Cardiac muscle cell (in vitro differentiated cells and primary cell): Measurements from ENCODE around the gene GLYATL3. TPM values are rescaled to one million over a fixed set of nuclear protein-coding genes. Genes with fewer than 3 reads are reported as not detected.
A peak's percentile ranks its signal among the peaks of the same experiment; 100 is the strongest.

Experiments
- DNase-seq, 2 donors: peaks; one replicate each; pipeline versions ENCODE4 v3.0.0 to v3.0.0-alpha.2; 2010 to 2017; ENCODE audit warnings: low read depth in 1 of 2, low spot score in 1 of 2
- H3K27ac ChIP-seq: fragments of 200-600 bp; sonication (generic); 2 replicates; pipeline ENCODE4 v1.5.1; 2016
- H3K27me3 ChIP-seq: fragments of 200-600 bp; sonication (generic); 2 replicates; pipeline ENCODE4 v1.6.0; 2016; ENCODE audit warnings: control low read depth
- H3K36me3 ChIP-seq: fragments of 200-600 bp; sonication (generic); 2 replicates; pipeline ENCODE4 v1.5.1; 2016; ENCODE audit warnings: control low read depth
- H3K4me1 ChIP-seq: fragments of 200-600 bp; sonication (generic); 2 replicates; pipeline ENCODE4 v1.8.1; 2017; ENCODE audit warnings: low read depth, mild to moderate bottlenecking, mixed run types
- H3K4me3 ChIP-seq: fragments of 200-600 bp; sonication (generic); 2 replicates; pipeline ENCODE4 v1.5.1; 2016; ENCODE audit warnings: mild to moderate bottlenecking
- H3K9me3 ChIP-seq: fragments of 200-600 bp; sonication (generic); 2 replicates; pipeline ENCODE4 v1.5.1; 2017; ENCODE audit warnings: low read depth, mild to moderate bottlenecking, control low read depth
- CTCF ChIP-seq: IDR thresholded peaks from 2 replicates; pipeline ENCODE4 v1.5.1; 2012; ENCODE audit warnings: low read depth, mild to moderate bottlenecking, low read length
- polyA plus RNA-seq: library from polyadenylated mRNA; unstranded; fragments of >200 nt; fragmentation: Nextera tagmentation; extraction: Ambion mirVana; gene quantifications from 2 replicates; pipeline ENCODE4 v1.2.1, GENCODE V29; 2016
- total RNA-seq: library from RNA; depleted of rRNA; stranded (reverse); fragments of >200 nt; gene quantifications from 2 replicates; pipeline ENCODE4 v1.2.3, GENCODE V29; 2016

GLYATL3 gene
- total and polyA plus RNA-seq, 2 experiments from 2014 or later: not detected

GRCh38 chr6:49541210-49541724, 41.5 kb downstream of the GLYATL3 start:
- no peak for TF ChIP-seq CTCF
- H3K4me1 ChIP-seq: no peaks in the 10 kb centered on the region
- H3K27ac ChIP-seq: no peak overlapping the region
- no peaks in the 10 kb centered on the region for H3K9me3 ChIP-seq
- no peak overlapping the region for H3K4me3 ChIP-seq
- H3K27me3 ChIP-seq: no peaks in the 10 kb centered on the region
- peak in 1 of 2 donors; percentile 90 for DNase-seq
- no peaks in the 10 kb centered on the region for H3K36me3 ChIP-seq

GRCh38 chr6:49541936-49542335, 42.2 kb downstream of the GLYATL3 start:
- Histone ChIP-seq H3K9me3 (no peaks in the 10 kb centered on the region), H3K27ac (no peak overlapping the region), H3K36me3 (no peaks in the 10 kb centered on the region), H3K4me3 (no peak overlapping the region), H3K27me3 (peaks cover 2% of the 10 kb centered on the region), H3K4me1 (no peaks in the 10 kb centered on the region)
- no peak for TF ChIP-seq CTCF
- DNase-seq: peak in 1 of 2 donors; percentile 31

GRCh38 chr6:49543087-49543858, 43.5 kb downstream of the GLYATL3 start:
- Histone ChIP-seq H3K9me3 (no peaks in the 10 kb centered on the region), H3K27me3 (peaks cover 10% of the 10 kb centered on the region), H3K4me1 (no peaks in the 10 kb centered on the region), H3K27ac (no peak overlapping the region), H3K4me3 (no peak overlapping the region), H3K36me3 (no peaks in the 10 kb centered on the region)
- TF ChIP-seq CTCF: no peak
- DNase-seq: no peak

- no peaks in the 10 kb centered on the region for H3K9me3 ChIP-seq
- no peak overlapping the region for H3K4me3 ChIP-seq
- TF ChIP-seq CTCF: no peak
- peaks cover 10% of the 10 kb centered on the region for H3K4me1 ChIP-seq
- DNase-seq: no peak
- no peaks in the 10 kb centered on the region for H3K36me3 ChIP-seq
- H3K27ac ChIP-seq: no peak overlapping the region
- H3K27me3 ChIP-seq: peaks cover 37% of the 10 kb centered on the region
Measured at GRCh38 chr6:49546331-49546730, 46.6 kb downstream of the GLYATL3 start.

- peaks cover 58% of the 10 kb centered on the region for H3K27me3 ChIP-seq
- H3K36me3 ChIP-seq: no peaks in the 10 kb centered on the region
- H3K9me3 ChIP-seq: no peaks in the 10 kb centered on the region
- H3K4me3 ChIP-seq: no peak overlapping the region
- TF ChIP-seq CTCF: peak; percentile 12
- H3K27ac ChIP-seq: no peak overlapping the region
- H3K4me1 ChIP-seq: peaks cover 13% of the 10 kb centered on the region
- no peak for DNase-seq
Measured at GRCh38 chr6:49548613-49549304, 49.0 kb downstream of the GLYATL3 start.
